CD14-positive monocyte (primary cell): ENCODE results near the gene P2RX3. TPM values are rescaled to one million over a fixed set of nuclear protein-coding genes. Genes with fewer than 3 reads are reported as not detected.

Experiments
- DNase-seq, 3 donors: peaks; one replicate each; pipeline ENCODE4 v3.0.0-alpha.2; 2011 to 2022
- H2AFZ ChIP-seq: 2 replicates; pipeline ENCODE4 v1.6.0; 2012; ENCODE audit warnings: mild to moderate bottlenecking, low read depth, low read length, inconsistent platforms; ENCODE audit not compliant: insufficient read depth, poor library complexity, severe bottlenecking
- H3K27ac ChIP-seq, 2 donors: 1 replicate in 1 of 2; 2 replicates in 1 of 2; pipeline ENCODE4 v1.5.1; 2012 to 2013; ENCODE audit warnings: low read length in 2 of 2, control low read depth in 1 of 2, inconsistent platforms in 1 of 2, low read depth in 1 of 2, mild to moderate bottlenecking in 1 of 2
- H3K27me3 ChIP-seq, 2 donors: one replicate each; pipeline versions ENCODE4 v1.6.0 to v1.6.1; 2011 to 2013; ENCODE audit warnings: low read length in 2 of 2; ENCODE audit not compliant: control insufficient read depth in 2 of 2, insufficient read depth in 2 of 2
- H3K36me3 ChIP-seq, 2 donors: replicated peaks in 1 of 2; 1 replicate in 1 of 2; 2 replicates in 1 of 2; pipeline versions ENCODE4 v1.5.1 to v1.6.1; 2012 to 2013; ENCODE audit warnings: low read length in 2 of 2, control low read depth in 1 of 2, inconsistent platforms in 1 of 2, mild to moderate bottlenecking in 1 of 2; ENCODE audit not compliant: insufficient read depth in 2 of 2, control insufficient read depth in 1 of 2
- H3K4me1 ChIP-seq, 2 donors: 1 replicate in 1 of 2; 2 replicates in 1 of 2; pipeline versions ENCODE4 v1.5.1 to v1.6.1; 2012 to 2013; ENCODE audit warnings: low read length in 2 of 2, control low read depth in 1 of 2, inconsistent platforms in 1 of 2, mild to moderate bottlenecking in 1 of 2, moderate library complexity in 1 of 2; ENCODE audit not compliant: insufficient read depth in 2 of 2, control insufficient read depth in 1 of 2
- H3K4me2 ChIP-seq: replicated peaks from 2 replicates; pipeline ENCODE3; 2012; ENCODE audit warnings: low read length, moderate library complexity, mild to moderate bottlenecking; ENCODE audit not compliant: poor library complexity, severe bottlenecking; ENCODE audit errors: extremely low read depth
- H3K4me3 ChIP-seq, 3 experiments: fragments of 200-600 bp in 1 of 3; sonication (generic) in 1 of 3; replicated peaks in 1 of 3; 1 replicate in 2 of 3; 2 replicates in 1 of 3; pipeline ENCODE4 v1.5.1; 2011 to 2013; ENCODE audit warnings: low read length in 3 of 3, mild to moderate bottlenecking in 3 of 3, control low read depth in 2 of 3, low read depth in 2 of 3, inconsistent platforms in 1 of 3, moderate library complexity in 1 of 3
- H3K79me2 ChIP-seq: 2 replicates; pipeline ENCODE4 v1.6.0; 2012; ENCODE audit warnings: mild to moderate bottlenecking, control low read depth, inconsistent platforms, low read length, moderate library complexity; ENCODE audit not compliant: insufficient read depth
- H3K9ac ChIP-seq: 2 replicates; pipeline ENCODE4 v1.6.0; 2017; ENCODE audit warnings: low read length, mild to moderate bottlenecking; ENCODE audit not compliant: insufficient read depth, poor library complexity, severe bottlenecking
- H3K9me3 ChIP-seq, 2 donors: replicated peaks in 1 of 2; 1 replicate in 1 of 2; 2 replicates in 1 of 2; pipeline versions ENCODE4 v1.5.1 to v1.6.1; 2012 to 2013; ENCODE audit warnings: low read length in 2 of 2, control low read depth in 1 of 2; ENCODE audit not compliant: control insufficient read depth in 1 of 2, insufficient read depth in 1 of 2
- H4K20me1 ChIP-seq: 2 replicates; pipeline ENCODE4 v1.6.0; 2012; ENCODE audit warnings: mild to moderate bottlenecking, low read length, control low read depth, moderate library complexity; ENCODE audit not compliant: insufficient read depth
- H3K27ac Mint-ChIP-seq, 7 donors: one replicate each; pipeline ENCODE4 v1.8.0; 2020; ENCODE audit warnings: mild to moderate bottlenecking in 7 of 7, mixed read lengths in 7 of 7, moderate library complexity in 6 of 7, inconsistent platforms in 2 of 7
- H3K27me3 Mint-ChIP-seq, 3 donors: one replicate each; pipeline ENCODE4 v1.8.0; 2021 to 2022; ENCODE audit warnings: low read depth in 3 of 3, mild to moderate bottlenecking in 3 of 3, mixed read lengths in 3 of 3, moderate library complexity in 3 of 3, inconsistent platforms in 1 of 3
- H3K36me3 Mint-ChIP-seq, 2 donors: one replicate each; pipeline ENCODE4 v1.8.0; 2020; ENCODE audit warnings: mixed read lengths in 2 of 2, inconsistent platforms in 1 of 2, mild to moderate bottlenecking in 1 of 2
- H3K4me1 Mint-ChIP-seq: one replicate; pipeline ENCODE4 v1.8.0; 2020; ENCODE audit warnings: mild to moderate bottlenecking, mixed read lengths
- H3K4me3 Mint-ChIP-seq, 2 donors: one replicate each; pipeline ENCODE4 v1.8.0; 2020; ENCODE audit warnings: mild to moderate bottlenecking in 2 of 2, mixed read lengths in 2 of 2, moderate library complexity in 1 of 2
- H3K9me3 Mint-ChIP-seq, 7 donors: one replicate each; pipeline ENCODE4 v1.8.0; 2020 to 2022; ENCODE audit warnings: mixed read lengths in 7 of 7, mild to moderate bottlenecking in 6 of 7, moderate library complexity in 6 of 7, inconsistent platforms in 2 of 7
- CTCF ChIP-seq: fragments of 200-600 bp; IDR thresholded peaks from one replicate; pipeline ENCODE4 v1.8.0; 2022; ENCODE audit warnings: antibody characterized with exemption, mild to moderate bottlenecking
- WGBS: methylation state at CpG from one replicate; pipeline ENCODE4 v1.1.5; 2013; ENCODE audit warnings: missing lambda C conversion rate; ENCODE audit not compliant: insufficient coverage; 5-methylcytosine and 5-hydroxymethylcytosine counted together
- intact Hi-C, 2 donors: fragments of 100-400 bp; cut with micrococcal nuclease; formaldehyde crosslinking; loops; one replicate each; pipeline versions ENCODE4 v1.15.0 to v1.15.1; 2023
- polyA plus RNA-seq, 3 donors: library from polyadenylated mRNA; depleted of rRNA in 1 of 3; unstranded in 2 of 3; stranded (reverse) in 1 of 3; fragments of 300-500 nt in 2 of 3; fragments of >200 nt in 1 of 3; fragmentation: Illumina TruSeq in 2 of 3; gene quantifications; 1 replicate in 2 of 3; 2 replicates in 1 of 3; pipeline ENCODE4 v1.2.3, GENCODE V29; 2012 to 2021

Gene P2RX3
- polyA plus RNA-seq, 3 donors: not detected

GRCh38 chr11:57318178-57318577 is 20.0 kb upstream of the P2RX3 start:
- no peaks in the 10 kb centered on the region for H4K20me1 ChIP-seq
- H3K27ac ChIP-seq: no peak overlapping the region
- H3K36me3 ChIP-seq: no peaks in the 10 kb centered on the region
- peaks cover 0 to 5% of the 10 kb centered on the region in 2 donors for H3K4me1 ChIP-seq
- no peak overlapping the region for H2AFZ ChIP-seq
- no peak for TF ChIP-seq CTCF
- H3K27me3 ChIP-seq: no peaks in the 10 kb centered on the region
- intact Hi-C loops: no loop called here
- H3K27ac Mint-ChIP-seq: no peak overlapping the region
- H3K9me3 ChIP-seq: no peaks in the 10 kb centered on the region
- no peaks in the 10 kb centered on the region for H3K79me2 ChIP-seq
- no peak overlapping the region for H3K9ac ChIP-seq
- DNase-seq: no peak
- H3K9me3 Mint-ChIP-seq: peaks cover 0 to 4% (median 0%) of the 10 kb centered on the region in 7 donors
- no peak overlapping the region for H3K4me3 ChIP-seq
- no peak overlapping the region for H3K4me3 Mint-ChIP-seq
- H3K4me1 Mint-ChIP-seq: peaks cover 8% of the 10 kb centered on the region
- 100% methylated on average over 1 of the region's 2 CpGs for WGBS
- H3K36me3 Mint-ChIP-seq: no peaks in the 10 kb centered on the region
- H3K27me3 Mint-ChIP-seq: peaks cover 0 to 1% (median 0%) of the 10 kb centered on the region in 3 donors
- H3K4me2 ChIP-seq: no peak overlapping the region

GRCh38 chr11:57320067-57320718 is 18.0 kb upstream of the P2RX3 start:
- Mint-ChIP-seq H3K4me3 (no peak overlapping the region), H3K36me3 (no peaks in the 10 kb centered on the region), H3K27me3 (peaks cover 0 to 5% (median 0%) of the 10 kb centered on the region in 3 donors), H3K27ac (no peak overlapping the region), H3K4me1 (peaks cover 11% of the 10 kb centered on the region), H3K9me3 (peaks cover 0 to 4% (median 0%) of the 10 kb centered on the region in 7 donors)
- no peaks in the 10 kb centered on the region for H4K20me1 ChIP-seq
- H3K36me3 ChIP-seq: no peaks in the 10 kb centered on the region
- H3K4me3 ChIP-seq: no peak overlapping the region
- TF ChIP-seq CTCF: no peak
- H3K27ac ChIP-seq: no peak overlapping the region
- 96% methylated on average over 15 of the region's 22 CpGs for WGBS
- H2AFZ ChIP-seq: no peak overlapping the region
- no peak overlapping the region for H3K4me2 ChIP-seq
- H3K4me1 ChIP-seq: peaks cover 6 to 13% of the 10 kb centered on the region in 2 donors
- no peaks in the 10 kb centered on the region for H3K27me3 ChIP-seq
- no peaks in the 10 kb centered on the region for H3K9me3 ChIP-seq
- no peak overlapping the region for H3K9ac ChIP-seq
- no peaks in the 10 kb centered on the region for H3K79me2 ChIP-seq
- DNase-seq: no peak
- intact Hi-C loops: no loop called here
